GM23338 (cell line): ENCODE data around the gene CTNS. TPM values are rescaled to one million over a fixed set of nuclear protein-coding genes. Genes with fewer than 3 reads are reported as not detected.

ENCODE experiments used
- ATAC-seq: fragments of 200-7000 bp; cut with Tn5 transposase; 3 replicates; pipeline ENCODE4 v1.9.1; 2020
- DNase-seq: peaks from one replicate; pipeline ENCODE4 v3.0.0-alpha.2; 2015; ENCODE audit warnings: low spot score
- H2AFZ ChIP-seq: fragments of 200-600 bp; sonication (generic); 2 replicates; pipeline ENCODE4 v1.8.0; 2016; ENCODE audit warnings: antibody characterized with exemption, mild to moderate bottlenecking, moderate library complexity
- H3F3A ChIP-seq: fragments of 200-600 bp; sonication (generic); replicated peaks from 2 replicates; pipeline ENCODE4 v1.8.0; 2017; ENCODE audit warnings: antibody characterized with exemption, mixed run types, low read depth
- H3K27ac ChIP-seq: fragments of 200-600 bp; sonication (generic); 2 replicates; pipeline ENCODE4 v1.6.1; 2016; ENCODE audit warnings: low read depth
- H3K27me3 ChIP-seq: fragments of 200-600 bp; sonication (generic); 2 replicates; pipeline ENCODE4 v1.8.0; 2016; ENCODE audit warnings: mild to moderate bottlenecking, mixed run types, moderate library complexity; ENCODE audit not compliant: insufficient read depth
- H3K36me3 ChIP-seq: fragments of 200-600 bp; sonication (generic); 2 replicates; pipeline ENCODE4 v1.8.0; 2016; ENCODE audit warnings: mild to moderate bottlenecking; ENCODE audit not compliant: insufficient read depth
- H3K4me1 ChIP-seq: fragments of 200-600 bp; sonication (generic); 2 replicates; pipeline ENCODE4 v1.8.0; 2016; ENCODE audit warnings: mild to moderate bottlenecking, moderate library complexity; ENCODE audit not compliant: insufficient read depth
- H3K4me2 ChIP-seq: fragments of 200-600 bp; sonication (generic); 2 replicates; pipeline ENCODE4 v1.7.1; 2017; ENCODE audit warnings: mixed run types
- H3K4me3 ChIP-seq: fragments of 200-600 bp; sonication (generic); 2 replicates; pipeline ENCODE4 v1.6.1; 2016; ENCODE audit warnings: mixed run types
- H3K79me2 ChIP-seq: fragments of 200-600 bp; sonication (generic); replicated peaks from 2 replicates; pipeline ENCODE4 v1.8.0; 2017; ENCODE audit warnings: mild to moderate bottlenecking; ENCODE audit not compliant: insufficient read depth
- H3K9me2 ChIP-seq: fragments of 200-600 bp; sonication (generic); 2 replicates; pipeline ENCODE4 v1.8.0; 2017; ENCODE audit not compliant: insufficient read depth
- H4K20me1 ChIP-seq: fragments of 200-600 bp; sonication (generic); replicated peaks from 2 replicates; pipeline ENCODE4 v1.8.0; 2017; ENCODE audit warnings: mild to moderate bottlenecking; ENCODE audit not compliant: insufficient read depth
- H3K27ac Mint-ChIP-seq: 2 replicates; pipeline ENCODE4 v1.8.0; 2020; ENCODE audit warnings: inconsistent platforms, mild to moderate bottlenecking, moderate library complexity, mixed read lengths
- H3K27me3 Mint-ChIP-seq: 3 replicates; pipeline ENCODE4 v1.8.0; 2022; ENCODE audit warnings: low read depth, mild to moderate bottlenecking, moderate library complexity, mixed read lengths, inconsistent platforms; ENCODE audit not compliant: insufficient read depth, poor library complexity
- H3K36me3 Mint-ChIP-seq: 3 replicates; pipeline ENCODE4 v1.8.0; 2021; ENCODE audit warnings: low read depth, mild to moderate bottlenecking, inconsistent platforms, moderate library complexity, mixed read lengths
- H3K4me1 Mint-ChIP-seq: 3 replicates; pipeline ENCODE4 v1.8.0; 2020; ENCODE audit warnings: mild to moderate bottlenecking, inconsistent platforms, mixed read lengths
- H3K4me3 Mint-ChIP-seq: 3 replicates; pipeline ENCODE4 v1.8.0; 2021; ENCODE audit warnings: moderate library complexity, mild to moderate bottlenecking, inconsistent platforms, mixed read lengths
- H3K9me3 Mint-ChIP-seq: 3 replicates; pipeline ENCODE4 v1.8.0; 2020; ENCODE audit warnings: moderate library complexity, mild to moderate bottlenecking, inconsistent platforms, mixed read lengths
- CREB1 ChIP-seq: fragments of 250-450 bp; sonication (Bioruptor Pico); IDR thresholded peaks from 2 replicates; pipeline ENCODE4 v1.5.0; 2020; ENCODE audit warnings: low read depth, mild to moderate bottlenecking, moderate library complexity
- EZH2 ChIP-seq: fragments of 200-600 bp; sonication (generic); IDR thresholded peaks from one replicate; pipeline ENCODE4 v1.8.0; 2017; ENCODE audit warnings: antibody characterized with exemption, mild to moderate bottlenecking, low read depth; ENCODE audit not compliant: unreplicated experiment
- EZH2phosphoT487 ChIP-seq: fragments of 200-600 bp; sonication (generic); IDR thresholded peaks from one replicate; pipeline ENCODE4 v1.8.1; 2018; ENCODE audit warnings: antibody characterized with exemption; ENCODE audit not compliant: unreplicated experiment
- JUNB ChIP-seq: IDR thresholded peaks from one replicate; pipeline ENCODE4 v1.6.1; 2016; ENCODE audit warnings: antibody characterized with exemption; ENCODE audit not compliant: unreplicated experiment
- NANOG ChIP-seq: IDR thresholded peaks from 2 replicates; pipeline ENCODE4 v1.6.1; 2016; ENCODE audit warnings: antibody characterized with exemption, borderline replicate concordance
- POLR2AphosphoS5 ChIP-seq: IDR thresholded peaks from 2 replicates; pipeline ENCODE4 v1.6.1; 2016; ENCODE audit warnings: antibody characterized with exemption, low read depth
- REST ChIP-seq: IDR thresholded peaks from one replicate; pipeline ENCODE4 v1.6.1; 2018; ENCODE audit warnings: antibody characterized with exemption; ENCODE audit not compliant: unreplicated experiment
- STAT1 ChIP-seq: IDR thresholded peaks from one replicate; pipeline ENCODE4 v1.6.1; 2016; ENCODE audit warnings: antibody characterized with exemption; ENCODE audit not compliant: unreplicated experiment
- ZNF114 ChIP-seq: fragments of 250-450 bp; sonication (Bioruptor Pico); IDR thresholded peaks from 2 replicates; pipeline ENCODE4 v1.5.0; 2020; ENCODE audit warnings: mild to moderate bottlenecking, moderate library complexity
- ZNF331 ChIP-seq: fragments of 250-450 bp; sonication (Bioruptor Pico); IDR thresholded peaks from 2 replicates; pipeline ENCODE4 v1.5.0; 2020; ENCODE audit warnings: low read depth, mild to moderate bottlenecking, moderate library complexity
- ZNF462 ChIP-seq: fragments of 250-450 bp; sonication (Bioruptor Pico); IDR thresholded peaks from 2 replicates; pipeline ENCODE4 v1.5.0; 2020; ENCODE audit warnings: mild to moderate bottlenecking, moderate library complexity
- polyA plus RNA-seq: library from polyadenylated mRNA; unstranded; fragments of >200 nt; fragmentation: Nextera tagmentation; extraction: Ambion mirVana; gene quantifications from 2 replicates; pipeline ENCODE4 v1.2.1, GENCODE V29; 2016
- total RNA-seq: library from RNA; depleted of rRNA; stranded (reverse); fragments of >200 nt; shearing (Covaris generic); gene quantifications from 2 replicates; pipeline ENCODE4 v1.2.3, GENCODE V29; 2014
- TF ChIP-seq, protein P1 (sequence below): IDR thresholded peaks from 2 replicates; pipeline ENCODE4 v1.6.1; 2016; ENCODE audit warnings: antibody characterized with exemption
- TF ChIP-seq, protein P2 (sequence below), 2 experiments: fragments of 200-600 bp in 1 of 2; sonication (generic) in 1 of 2; conservative IDR thresholded peaks; 2 replicates each; pipeline versions ENCODE4 v1.5.1 to v1.6.1; 2016 to 2017; ENCODE audit warnings: antibody characterized with exemption in 2 of 2, low read depth in 2 of 2, mild to moderate bottlenecking in 2 of 2, moderate library complexity in 1 of 2

The CTNS gene
- total and polyA plus RNA-seq, 2 experiments from 2014 or later = 5.9 to 21.8 TPM

DNA sequence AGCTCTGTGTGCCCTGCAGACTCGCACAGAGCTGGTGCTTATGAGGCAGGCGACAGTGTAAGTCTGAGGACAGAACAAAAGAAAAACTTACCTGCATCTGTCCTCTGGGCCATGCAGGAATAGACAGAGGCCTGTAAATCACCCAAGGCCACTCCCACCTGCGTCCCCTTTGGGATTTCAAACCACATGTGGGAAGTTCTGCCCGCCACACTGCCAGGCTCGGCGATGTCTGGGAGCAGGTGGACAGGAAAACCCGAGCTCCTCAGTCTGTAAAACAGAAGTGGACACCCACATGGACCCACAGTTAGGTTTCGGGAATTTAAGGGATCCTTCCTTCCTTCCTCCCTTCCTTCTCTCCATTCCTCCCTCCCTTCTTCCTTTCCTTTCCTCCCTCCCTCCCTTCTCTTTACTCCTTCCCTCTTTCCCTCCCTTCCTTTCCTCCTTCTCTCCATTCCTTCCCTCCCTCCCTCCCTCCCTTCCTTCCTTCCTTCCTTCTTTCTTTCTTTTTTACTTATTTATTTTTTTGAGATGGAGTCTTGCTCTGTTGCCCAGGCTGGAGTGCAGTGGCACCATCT lies 15.3 kb upstream of the CTNS start:
- Histone ChIP-seq H3K4me1 (no peaks in the 10 kb centered on the region), H3K4me3 (no peak overlapping the region), H3K9me2 (no peaks in the 10 kb centered on the region), H3K36me3 (peaks cover 28% of the 10 kb centered on the region; the same call in 1 of the 2 replicates), H2AFZ (no peak overlapping the region), H3F3A (no peaks in the 10 kb centered on the region), H4K20me1 (peaks cover 5% of the 10 kb centered on the region), H3K4me2 (no peak overlapping the region), H3K79me2 (no peaks in the 10 kb centered on the region), H3K27ac (no peak overlapping the region), H3K27me3 (no peaks in the 10 kb centered on the region)
- DNase-seq (no peak), ATAC-seq (no peak)
- H3K27me3 Mint-ChIP-seq = no peaks in the 10 kb centered on the region
- H3K27ac Mint-ChIP-seq = no peak overlapping the region
- TF ChIP-seq ZNF462 (CRISPR knock-in tag) (no peak), NANOG (no peak), CREB1 (CRISPR knock-in tag) (no peak), ZNF331 (CRISPR knock-in tag) (no peak), STAT1 (no peak), REST (no peak), ZNF114 (no peak), JUNB (no peak), EZH2 (no peak), EZH2phosphoT487 (no peak), POLR2AphosphoS5 (no peak)
- TF ChIP-seq, protein P1, sequence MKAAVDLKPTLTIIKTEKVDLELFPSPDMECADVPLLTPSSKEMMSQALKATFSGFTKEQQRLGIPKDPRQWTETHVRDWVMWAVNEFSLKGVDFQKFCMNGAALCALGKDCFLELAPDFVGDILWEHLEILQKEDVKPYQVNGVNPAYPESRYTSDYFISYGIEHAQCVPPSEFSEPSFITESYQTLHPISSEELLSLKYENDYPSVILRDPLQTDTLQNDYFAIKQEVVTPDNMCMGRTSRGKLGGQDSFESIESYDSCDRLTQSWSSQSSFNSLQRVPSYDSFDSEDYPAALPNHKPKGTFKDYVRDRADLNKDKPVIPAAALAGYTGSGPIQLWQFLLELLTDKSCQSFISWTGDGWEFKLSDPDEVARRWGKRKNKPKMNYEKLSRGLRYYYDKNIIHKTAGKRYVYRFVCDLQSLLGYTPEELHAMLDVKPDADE = no peak
- TF ChIP-seq, protein P2, sequence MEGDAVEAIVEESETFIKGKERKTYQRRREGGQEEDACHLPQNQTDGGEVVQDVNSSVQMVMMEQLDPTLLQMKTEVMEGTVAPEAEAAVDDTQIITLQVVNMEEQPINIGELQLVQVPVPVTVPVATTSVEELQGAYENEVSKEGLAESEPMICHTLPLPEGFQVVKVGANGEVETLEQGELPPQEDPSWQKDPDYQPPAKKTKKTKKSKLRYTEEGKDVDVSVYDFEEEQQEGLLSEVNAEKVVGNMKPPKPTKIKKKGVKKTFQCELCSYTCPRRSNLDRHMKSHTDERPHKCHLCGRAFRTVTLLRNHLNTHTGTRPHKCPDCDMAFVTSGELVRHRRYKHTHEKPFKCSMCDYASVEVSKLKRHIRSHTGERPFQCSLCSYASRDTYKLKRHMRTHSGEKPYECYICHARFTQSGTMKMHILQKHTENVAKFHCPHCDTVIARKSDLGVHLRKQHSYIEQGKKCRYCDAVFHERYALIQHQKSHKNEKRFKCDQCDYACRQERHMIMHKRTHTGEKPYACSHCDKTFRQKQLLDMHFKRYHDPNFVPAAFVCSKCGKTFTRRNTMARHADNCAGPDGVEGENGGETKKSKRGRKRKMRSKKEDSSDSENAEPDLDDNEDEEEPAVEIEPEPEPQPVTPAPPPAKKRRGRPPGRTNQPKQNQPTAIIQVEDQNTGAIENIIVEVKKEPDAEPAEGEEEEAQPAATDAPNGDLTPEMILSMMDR (conservative IDR thresholded peaks at IDR 0.05; ENCODE audit: low read depth in 2 of 2) = no peak
- H3K4me3 Mint-ChIP-seq = no peak overlapping the region
- H3K36me3 Mint-ChIP-seq = peaks cover 78% of the 10 kb centered on the region
- no peaks in the 10 kb centered on the region; the same call in 2 of the 3 replicates for H3K9me3 Mint-ChIP-seq
- no peaks in the 10 kb centered on the region for H3K4me1 Mint-ChIP-seq
